ENCODE data around the gene PCDH9.

DNA sequence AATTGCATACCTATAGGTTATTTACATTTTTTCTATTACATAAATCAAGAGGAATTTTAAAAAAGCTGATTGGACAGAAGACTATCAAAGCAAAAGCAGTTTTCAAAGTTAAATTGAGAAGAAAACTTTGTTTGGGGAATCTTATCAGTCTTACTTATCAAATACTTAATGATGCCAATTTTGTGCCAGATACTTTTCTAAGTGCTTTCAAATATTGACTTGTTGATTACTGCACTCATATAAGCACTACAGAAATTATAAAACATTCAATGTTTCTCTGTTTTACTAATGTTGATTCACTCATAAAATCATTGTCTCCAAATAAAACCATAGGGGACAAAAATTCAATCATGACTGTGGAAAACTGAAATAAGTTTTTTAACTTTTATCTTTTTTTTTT is 36.2 kb downstream of the PCDH9 start:
- TF ChIP-seq, protein P1, sequence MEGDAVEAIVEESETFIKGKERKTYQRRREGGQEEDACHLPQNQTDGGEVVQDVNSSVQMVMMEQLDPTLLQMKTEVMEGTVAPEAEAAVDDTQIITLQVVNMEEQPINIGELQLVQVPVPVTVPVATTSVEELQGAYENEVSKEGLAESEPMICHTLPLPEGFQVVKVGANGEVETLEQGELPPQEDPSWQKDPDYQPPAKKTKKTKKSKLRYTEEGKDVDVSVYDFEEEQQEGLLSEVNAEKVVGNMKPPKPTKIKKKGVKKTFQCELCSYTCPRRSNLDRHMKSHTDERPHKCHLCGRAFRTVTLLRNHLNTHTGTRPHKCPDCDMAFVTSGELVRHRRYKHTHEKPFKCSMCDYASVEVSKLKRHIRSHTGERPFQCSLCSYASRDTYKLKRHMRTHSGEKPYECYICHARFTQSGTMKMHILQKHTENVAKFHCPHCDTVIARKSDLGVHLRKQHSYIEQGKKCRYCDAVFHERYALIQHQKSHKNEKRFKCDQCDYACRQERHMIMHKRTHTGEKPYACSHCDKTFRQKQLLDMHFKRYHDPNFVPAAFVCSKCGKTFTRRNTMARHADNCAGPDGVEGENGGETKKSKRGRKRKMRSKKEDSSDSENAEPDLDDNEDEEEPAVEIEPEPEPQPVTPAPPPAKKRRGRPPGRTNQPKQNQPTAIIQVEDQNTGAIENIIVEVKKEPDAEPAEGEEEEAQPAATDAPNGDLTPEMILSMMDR (IDR thresholded peaks at IDR 0.05; ENCODE audit: low read depth, low read length) = no peak
- TF ChIP-seq POLR2A (IDR thresholded peaks at IDR 0.05; ENCODE audit: extremely low read depth, insufficient read length) (no peak), MYC (IDR thresholded peaks at IDR 0.05; ENCODE audit: low read depth, low read length) (no peak)
